SIG-M5 treated with dmso at 0.1 percent for 504 hours (cell line): ENCODE data around the gene ASB15.
A peak's percentile ranks its signal among the peaks of the same experiment; 100 is the strongest.

ENCODE experiments used
- DNase-seq: peaks from one replicate; lab custom pipeline; 2025; ENCODE audit not compliant: unreplicated experiment; lab: John Stamatoyannopoulos, UW

Gene ASB15

DNA sequence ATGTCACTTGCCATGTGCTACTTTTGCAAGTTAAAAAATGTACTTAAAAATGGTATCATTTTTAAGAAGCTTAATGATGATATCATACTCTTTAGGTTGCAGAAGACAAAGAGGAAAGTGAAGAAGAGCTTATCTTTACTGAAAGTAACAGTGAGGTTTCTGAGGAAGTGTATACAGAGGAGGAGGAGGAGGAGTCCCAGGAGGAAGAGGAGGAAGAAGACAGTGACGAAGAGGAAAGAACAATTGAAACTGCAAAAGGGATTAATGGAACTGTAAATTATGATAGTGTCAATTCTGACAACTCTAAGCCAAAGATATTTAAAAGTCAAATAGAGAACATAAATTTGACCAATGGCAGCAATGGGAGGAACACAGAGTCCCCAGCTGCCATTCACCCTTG, 60.1 kb downstream of the ASB15 start:
- DNase-seq, result no peak

DNA sequence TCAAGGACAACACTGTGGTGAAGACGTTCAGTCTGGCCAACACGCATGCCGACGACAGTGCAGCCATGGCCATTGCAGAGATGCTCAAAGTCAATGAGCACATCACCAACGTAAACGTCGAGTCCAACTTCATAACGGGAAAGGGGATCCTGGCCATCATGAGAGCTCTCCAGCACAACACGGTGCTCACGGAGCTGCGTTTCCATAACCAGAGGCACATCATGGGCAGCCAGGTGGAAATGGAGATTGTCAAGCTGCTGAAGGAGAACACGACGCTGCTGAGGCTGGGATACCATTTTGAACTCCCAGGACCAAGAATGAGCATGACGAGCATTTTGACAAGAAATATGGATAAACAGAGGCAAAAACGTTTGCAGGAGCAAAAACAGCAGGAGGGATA, 60.7 kb downstream of the ASB15 start:
- DNase-seq, result no peak

DNA sequence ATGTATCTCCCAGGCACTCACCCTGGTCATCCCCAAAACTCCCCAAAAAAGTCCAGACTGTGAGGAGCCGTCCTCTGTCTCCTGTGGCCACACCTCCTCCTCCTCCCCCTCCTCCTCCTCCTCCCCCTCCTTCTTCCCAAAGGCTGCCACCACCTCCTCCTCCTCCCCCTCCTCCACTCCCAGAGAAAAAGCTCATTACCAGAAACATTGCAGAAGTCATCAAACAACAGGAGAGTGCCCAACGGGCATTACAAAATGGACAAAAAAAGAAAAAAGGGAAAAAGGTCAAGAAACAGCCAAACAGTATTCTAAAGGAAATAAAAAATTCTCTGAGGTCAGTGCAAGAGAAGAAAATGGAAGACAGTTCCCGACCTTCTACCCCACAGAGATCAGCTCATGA, 61.1 kb downstream of the ASB15 start:
- no peak for DNase-seq

DNA sequence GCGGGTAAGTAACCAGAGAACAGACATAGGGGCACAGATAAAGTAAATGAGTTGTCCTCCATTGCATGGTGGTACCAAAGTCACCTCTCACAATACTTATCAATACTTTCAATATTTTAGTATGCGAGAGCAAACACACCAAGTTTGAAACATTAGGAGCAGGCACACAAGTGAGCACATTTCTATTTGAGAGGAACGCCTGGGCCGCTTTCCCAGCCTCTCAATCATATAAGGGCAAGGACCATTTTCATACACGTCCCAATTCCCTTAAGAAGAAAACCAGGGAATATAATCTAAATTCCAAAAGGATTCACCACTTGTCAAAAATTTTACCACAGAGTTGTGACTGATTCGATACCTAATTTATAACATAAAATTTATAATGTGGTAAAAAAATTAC, 61.6 kb downstream of the ASB15 start:
- no peak for DNase-seq

DNA sequence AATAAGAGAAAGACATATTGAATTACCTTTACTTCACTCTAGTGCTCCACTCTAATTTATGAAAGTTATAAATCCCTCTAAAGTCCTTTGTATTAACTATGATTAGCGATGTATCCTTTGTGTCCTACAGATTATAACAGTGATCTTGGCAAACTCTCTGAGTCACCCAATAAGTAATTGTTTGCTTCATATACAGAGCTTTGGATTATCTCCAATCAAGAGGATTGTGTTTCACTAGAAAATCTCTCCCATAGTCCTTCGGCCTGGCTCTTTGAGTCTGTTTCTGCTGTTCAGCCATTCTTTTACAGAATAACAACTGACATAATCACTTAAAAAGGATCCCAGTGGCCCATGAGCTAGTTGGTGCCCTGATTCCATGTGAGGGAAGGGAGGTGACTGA, 63.5 kb downstream of the ASB15 start:
- no peak for DNase-seq

DNA sequence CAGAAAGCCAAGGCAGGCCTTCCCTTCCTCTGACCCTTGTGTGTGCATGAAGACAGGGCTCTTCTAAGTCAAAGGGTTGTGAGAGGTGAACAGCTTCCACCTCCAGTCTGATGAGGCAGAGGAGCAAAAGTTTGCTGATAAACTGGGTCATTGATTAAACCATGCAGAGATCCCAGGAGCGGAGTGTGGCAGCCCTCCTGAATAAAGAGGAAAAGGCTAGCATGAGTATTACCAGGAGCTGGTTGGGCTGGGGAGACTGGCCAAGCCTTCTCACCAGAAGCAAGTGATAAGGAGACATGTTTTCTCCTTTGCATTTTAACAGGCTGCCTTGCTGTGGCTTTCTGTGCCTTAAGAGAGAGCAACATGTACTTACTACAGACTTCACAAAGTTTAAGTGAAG, 64.3 kb downstream of the ASB15 start:
- no peak for DNase-seq

DNA sequence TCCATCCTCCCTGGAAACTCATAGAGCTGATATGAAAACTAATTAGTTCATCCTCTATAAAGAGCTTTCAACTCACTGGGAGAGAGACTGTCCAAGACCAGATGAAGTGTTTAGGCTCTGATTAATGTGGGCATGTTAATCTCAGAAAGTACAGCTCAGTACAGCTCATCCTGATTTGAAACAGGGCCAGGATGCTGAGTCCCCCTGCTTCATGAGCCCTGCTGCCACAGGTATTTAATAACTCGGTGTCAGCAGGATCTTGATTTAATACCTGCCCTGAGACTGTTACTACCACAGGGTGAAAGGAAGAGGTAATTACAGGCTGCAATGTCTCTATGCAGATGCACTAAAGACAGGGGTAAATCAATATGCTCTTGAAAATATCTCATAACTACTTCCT, 64.9 kb downstream of the ASB15 start:
- DNase-seq, result no peak

DNA sequence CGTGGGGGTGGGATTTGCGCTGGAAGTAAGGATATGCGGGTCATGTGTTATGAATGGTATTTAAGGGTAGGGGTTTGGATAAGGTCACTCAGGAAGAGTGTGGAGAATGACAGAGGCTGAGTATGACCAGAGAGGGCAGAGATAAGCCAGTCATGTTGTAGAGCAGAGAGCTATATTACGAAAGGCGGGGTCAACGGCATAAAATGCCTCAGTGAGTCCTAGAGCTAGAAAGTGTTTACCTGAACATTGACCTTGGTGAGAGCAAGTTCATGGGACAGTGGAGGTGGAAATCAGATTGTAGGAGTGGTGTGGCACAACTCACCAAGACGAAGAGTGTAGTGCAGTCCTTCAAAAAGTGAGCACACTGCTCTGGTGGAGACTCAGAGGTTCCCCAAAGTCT, 67.9 kb downstream of the ASB15 start:
- no peak for DNase-seq

DNA sequence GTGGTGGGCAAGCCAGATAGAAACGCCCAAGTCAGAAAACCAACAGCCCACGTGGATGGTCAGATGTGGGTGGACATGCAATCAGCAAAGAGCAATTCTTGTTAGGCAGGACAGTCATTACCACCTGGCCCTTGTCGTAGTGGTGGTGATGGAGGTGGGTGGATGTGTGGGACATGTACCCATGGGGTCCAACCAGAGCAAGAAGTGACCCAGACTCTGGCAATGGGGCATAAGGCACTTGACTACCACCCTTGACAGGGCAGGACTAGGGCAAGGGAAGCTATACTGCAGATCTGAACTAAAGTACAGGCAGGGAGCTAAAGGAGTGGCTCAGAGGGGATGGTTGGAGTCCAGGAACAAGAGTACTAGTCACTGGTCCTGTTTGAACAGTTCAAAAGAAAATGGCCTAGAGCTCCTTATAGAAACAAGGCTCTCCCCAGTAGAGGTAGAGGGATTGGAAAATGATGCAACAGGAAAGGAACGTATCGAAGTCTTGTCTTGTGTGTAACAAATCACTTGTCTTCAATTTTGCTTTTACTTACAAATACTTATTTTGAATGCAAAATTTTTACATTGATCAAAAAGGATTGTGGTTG, 71.6 kb downstream of the ASB15 start:
- no peak for DNase-seq

DNA sequence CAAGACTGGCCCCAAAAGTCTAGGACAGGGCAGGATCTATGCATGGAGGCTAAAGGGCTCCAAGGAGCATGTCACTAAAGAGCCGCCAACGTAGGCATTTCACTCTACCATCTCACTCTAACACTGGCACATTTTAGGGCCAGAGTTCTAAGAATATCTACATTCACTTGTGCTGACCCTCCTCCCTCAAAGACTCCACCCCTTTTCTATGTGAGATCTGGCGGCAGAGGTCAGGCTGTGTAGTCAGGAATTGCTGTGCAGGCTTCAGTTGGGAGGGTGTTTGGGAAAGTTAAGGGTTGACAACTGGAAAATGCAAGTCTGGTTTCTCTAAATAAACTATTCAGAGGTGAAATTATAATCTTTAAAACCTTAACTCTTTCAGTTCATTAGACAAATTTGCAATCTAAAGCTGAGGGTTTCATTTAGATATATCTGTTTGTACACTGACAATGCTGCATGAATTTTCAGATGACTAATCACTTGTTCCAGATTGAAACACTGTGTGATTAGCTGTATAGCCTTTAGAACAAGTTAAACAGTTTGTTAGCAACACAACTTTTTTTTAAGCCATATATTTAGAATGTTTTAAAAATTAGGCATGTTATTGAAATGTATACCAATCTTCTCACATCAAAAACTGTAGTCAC, 72.3 kb downstream of the ASB15 start:
- DNase-seq, result no peak

DNA sequence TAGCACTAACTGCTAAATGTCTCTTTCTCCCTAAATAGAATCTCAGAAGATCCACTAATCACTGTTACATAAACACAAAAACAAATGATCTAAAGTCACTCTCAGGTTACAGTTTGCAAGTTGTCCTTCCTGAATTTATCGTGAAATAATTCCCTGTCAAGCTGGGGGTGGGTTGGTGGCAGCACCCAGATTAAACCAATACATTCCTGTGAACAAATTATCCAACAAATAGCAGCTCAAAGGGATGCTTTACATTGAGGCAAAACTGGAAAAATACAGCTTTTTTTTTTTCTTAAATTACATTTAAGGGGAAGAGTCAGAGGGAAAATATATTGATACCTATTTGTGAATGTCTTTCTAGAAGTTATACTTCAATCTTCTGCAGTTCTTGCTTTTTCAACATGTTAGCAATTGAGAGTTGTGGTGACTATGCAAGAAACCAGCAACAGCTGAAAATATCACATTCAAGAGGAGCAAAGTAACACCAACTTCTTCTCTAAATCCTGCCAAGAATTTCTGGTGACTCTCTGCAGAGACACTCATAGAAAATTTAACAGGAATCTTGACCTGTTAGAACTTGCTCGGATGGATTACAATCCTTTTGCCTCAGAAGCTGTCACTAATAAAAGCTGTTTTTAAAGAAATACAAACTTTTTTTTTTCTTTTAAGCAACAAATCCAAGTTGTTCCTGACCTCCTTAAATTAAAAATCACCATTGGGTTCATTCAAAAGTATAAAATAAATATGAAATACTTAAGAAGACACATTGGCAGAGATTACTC, 73.0 kb downstream of the ASB15 start:
- DNase-seq, result no peak

DNA sequence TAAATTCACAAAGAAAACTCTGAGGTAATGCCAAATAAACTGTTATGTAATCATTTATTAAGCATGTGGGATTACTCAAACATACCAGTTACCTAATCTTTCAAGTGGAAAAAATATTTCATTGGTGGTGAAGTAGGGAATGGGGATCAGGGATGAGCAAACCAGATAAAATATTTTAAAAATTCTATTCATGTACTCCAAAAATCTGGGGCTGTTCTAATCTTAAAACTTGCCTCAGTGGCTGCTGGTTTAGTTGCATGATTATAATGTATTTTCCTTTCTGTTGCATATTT, 73.5 kb downstream of the ASB15 start:
- DNase-seq, result no peak

DNA sequence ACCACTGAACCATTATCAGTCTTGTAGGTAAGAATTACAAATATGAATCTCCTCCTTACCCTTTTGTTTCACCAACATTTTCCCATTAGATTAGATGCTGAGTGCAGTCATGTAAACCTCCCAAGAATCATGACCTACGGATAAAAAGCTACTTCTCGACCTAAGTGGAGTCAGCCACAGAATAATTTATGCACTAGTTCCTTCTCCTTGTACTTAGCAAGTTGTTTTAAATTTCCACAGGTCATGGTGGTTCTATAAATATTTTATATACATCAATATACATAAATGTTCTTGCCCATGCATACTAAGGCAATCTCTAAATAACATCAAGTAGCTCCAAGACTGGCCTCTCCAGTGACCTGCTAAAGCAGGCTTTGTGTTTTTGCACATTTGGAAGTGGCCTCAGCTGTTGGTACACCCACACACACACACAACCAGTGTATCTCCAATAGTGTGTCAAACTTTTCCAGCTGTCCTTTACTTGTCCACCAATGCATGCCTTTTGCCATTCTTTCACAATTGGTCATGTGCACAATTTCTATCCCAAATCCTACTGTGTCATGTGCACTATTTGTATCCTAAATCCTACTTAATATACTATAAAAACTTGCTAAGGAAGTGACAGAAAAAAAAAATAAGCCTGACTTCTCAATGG, 75.6 kb downstream of the ASB15 start:
- no peak for DNase-seq

DNA sequence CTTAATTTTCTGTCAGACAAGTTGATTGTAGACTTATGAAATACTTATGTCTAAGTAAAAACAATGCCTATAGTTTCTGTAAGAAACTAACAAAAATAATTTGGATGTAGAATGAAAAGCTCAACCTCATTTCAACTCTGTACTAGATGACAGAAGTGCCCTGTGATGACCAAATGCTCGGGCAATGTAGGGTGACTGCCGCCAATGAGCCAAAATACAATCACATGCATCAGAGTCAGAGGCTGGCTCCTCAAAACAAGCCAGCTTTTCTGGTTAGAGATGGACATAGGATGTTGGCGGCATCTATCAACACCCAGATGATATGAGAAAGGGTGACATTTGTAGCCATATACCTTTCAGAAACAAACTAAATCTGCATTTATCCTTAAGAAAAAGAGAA, 78.0 kb downstream of the ASB15 start:
- no peak for DNase-seq

DNA sequence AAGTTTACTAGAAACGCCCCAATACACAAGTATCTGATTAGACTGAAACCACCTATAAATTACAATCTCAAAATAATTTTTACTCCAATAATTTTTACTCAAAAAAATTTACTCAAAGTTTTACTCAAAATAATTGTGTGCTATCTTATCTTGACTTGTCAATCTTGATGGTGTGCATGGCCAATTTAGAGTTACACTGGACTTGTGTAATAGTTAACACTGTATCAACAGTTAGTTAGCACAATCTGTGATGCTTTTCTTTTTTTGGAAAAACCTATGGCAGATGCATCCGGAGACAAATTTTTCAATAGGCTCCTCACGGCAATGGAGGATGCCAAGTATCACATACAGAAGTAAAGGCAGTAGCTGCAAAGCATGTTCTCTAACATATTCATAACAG, 79.0 kb downstream of the ASB15 start:
- no peak for DNase-seq

DNA sequence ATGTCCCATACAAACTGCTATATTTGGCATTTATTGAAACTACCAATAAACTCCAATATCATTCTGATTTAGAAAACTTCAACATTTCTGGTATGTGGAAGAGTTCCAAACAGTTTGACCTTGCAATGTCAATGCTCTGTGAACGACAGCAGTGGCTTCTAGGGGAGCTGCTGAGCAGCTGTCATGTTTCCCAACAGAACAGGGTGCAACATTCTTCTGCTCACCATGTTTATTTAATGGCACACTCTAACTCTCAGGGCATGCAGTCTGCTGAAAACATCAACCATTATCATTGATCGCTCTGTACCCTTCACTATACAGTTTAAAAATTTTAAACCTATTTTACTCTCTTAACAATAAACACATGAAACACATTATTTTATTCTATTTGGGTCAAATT, 79.9 kb downstream of the ASB15 start:
- DNase-seq, result no peak

DNA sequence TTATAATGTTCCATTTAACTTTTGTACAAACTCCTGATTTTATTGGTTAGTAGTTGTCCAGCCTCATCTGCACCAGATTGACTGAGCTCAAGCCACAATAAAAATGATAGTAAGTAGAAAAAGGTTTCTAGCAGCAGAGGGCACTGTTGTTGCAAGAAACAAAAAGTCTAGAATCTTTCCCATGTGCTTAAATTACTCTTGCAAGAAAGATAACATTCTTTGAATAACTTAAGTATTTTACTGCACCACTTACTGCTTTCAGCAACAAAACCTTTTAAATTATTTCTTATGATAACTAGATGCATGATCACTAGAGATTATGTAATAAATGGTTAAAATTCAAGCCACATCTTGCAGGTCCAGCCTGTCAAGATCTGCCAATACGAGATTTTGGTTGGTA, 81.1 kb downstream of the ASB15 start:
- DNase-seq, result peak; percentile 63

DNA sequence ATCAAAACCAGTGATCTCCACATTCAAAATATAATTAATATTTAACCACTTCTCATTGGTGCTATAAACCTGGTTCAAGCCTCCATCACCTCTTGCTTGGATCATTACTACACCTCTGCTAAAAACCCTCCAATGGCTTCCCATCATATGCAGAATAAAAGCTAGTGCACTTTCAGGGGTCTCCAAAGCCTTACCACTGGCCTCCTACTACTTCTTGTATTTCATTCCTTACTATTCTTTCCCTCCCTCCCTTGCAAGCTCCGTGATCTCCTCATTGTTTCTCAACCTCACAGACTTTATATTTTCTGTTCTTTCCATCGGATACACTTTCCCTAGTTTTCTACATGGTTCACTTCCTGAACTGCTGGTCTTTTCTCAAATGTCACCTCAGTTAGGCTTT, 85.5 kb downstream of the ASB15 start:
- no peak for DNase-seq

DNA sequence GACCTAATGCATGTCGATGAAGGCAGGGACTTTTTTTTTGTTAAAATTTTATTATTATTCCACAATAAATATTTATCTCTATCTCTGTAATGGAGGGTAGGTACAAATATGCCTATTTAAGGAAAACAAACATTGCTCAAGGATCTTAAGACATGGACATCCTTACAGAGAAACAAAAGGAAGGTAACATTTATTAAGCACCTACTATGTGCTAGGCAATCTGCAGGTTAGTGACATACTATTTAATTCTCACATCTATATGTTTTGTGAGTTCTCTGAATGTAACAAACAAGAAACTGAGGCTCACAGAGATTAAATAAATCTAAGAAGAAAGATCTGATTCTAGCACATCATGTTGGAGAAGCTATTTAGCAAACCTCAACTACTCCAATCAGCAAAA, 86.1 kb downstream of the ASB15 start:
- no peak for DNase-seq
